Activated CD8-positive, alpha-beta T cell treated with anti-CD3 and anti-CD28 coated beads, Interleukin-2, amount 10 ng/mL, durations not matched to agents 7 days and 5 days (primary cell): ENCODE data around the gene ARNT2. TPM values are rescaled to one million over a fixed set of nuclear protein-coding genes. Genes with fewer than 3 reads are reported as not detected.

Experiments
- ATAC-seq: fragments of 150-1000 bp; cut with Tn5 transposase; one replicate; pipeline ENCODE4 v1.10.0; 2021; ENCODE audit warnings: moderate library complexity
- CTCF ChIA-PET: fragments of 350-600 bp; sonication (Branson Sonifier 250); formaldehyde crosslinking; loops from one replicate; lab custom pipeline; 2021; ENCODE audit warnings: antibody characterized with exemption; lab: Charles Lee
- POLR2A ChIA-PET: fragments of 350-600 bp; sonication (Branson Sonifier 250); formaldehyde crosslinking; loops from one replicate; lab custom pipeline; 2021; ENCODE audit warnings: antibody characterized with exemption; lab: Charles Lee
- DNase-seq: peaks from one replicate; pipeline ENCODE4 v3.0.0-alpha.2; 2020
- H3K27ac Mint-ChIP-seq: one replicate; pipeline ENCODE4 v1.8.0; 2021; ENCODE audit warnings: mild to moderate bottlenecking, mixed read lengths
- H3K27me3 Mint-ChIP-seq: one replicate; pipeline ENCODE4 v1.8.0; 2021; ENCODE audit warnings: low read depth, mixed read lengths
- H3K36me3 Mint-ChIP-seq: one replicate; pipeline ENCODE4 v1.8.0; 2021; ENCODE audit warnings: low read depth, mixed read lengths
- H3K4me1 Mint-ChIP-seq: one replicate; pipeline ENCODE4 v1.8.0; 2021; ENCODE audit warnings: low read depth, mixed read lengths
- H3K4me3 Mint-ChIP-seq: one replicate; pipeline ENCODE4 v1.8.0; 2021; ENCODE audit warnings: mild to moderate bottlenecking, mixed read lengths
- H3K9me3 Mint-ChIP-seq: one replicate; pipeline ENCODE4 v1.8.0; 2022; ENCODE audit warnings: mixed read lengths; ENCODE audit not compliant: insufficient read depth
- total RNA-seq, 2 experiments: library from RNA; stranded (reverse); gene quantifications; one replicate each; pipeline ENCODE4 v1.2.3, GENCODE V29; 2021

Gene ARNT2
- total RNA-seq, 2 experiments from 2014 or later, result not detected

GRCh38 chr15:80447077-80447476, 42.9 kb downstream of the ARNT2 start:
- Mint-ChIP-seq H3K36me3 (no peaks in the 10 kb centered on the region), H3K9me3 (no peaks in the 10 kb centered on the region), H3K4me1 (no peaks in the 10 kb centered on the region), H3K27me3 (no peaks in the 10 kb centered on the region), H3K27ac (no peak overlapping the region), H3K4me3 (no peak overlapping the region)
- DNase-seq (no peak), ATAC-seq (no peak)
- CTCF ChIA-PET, result no interaction called here
- POLR2A ChIA-PET, result no interaction called here

- CTCF ChIA-PET, result interaction anchor here (1.1 kb wide), 1 partner anchor 520 kb away, joined by 3 read pairs; no protein-coding TSS in a partner anchor
Observed at GRCh38 chr15:80449825-80450224, 45.6 kb downstream of the ARNT2 start.

GRCh38 chr15:80450811-80451321, 46.7 kb downstream of the ARNT2 start:
- Mint-ChIP-seq H3K4me1 (peaks cover 2% of the 10 kb centered on the region), H3K36me3 (no peaks in the 10 kb centered on the region), H3K4me3 (no peak overlapping the region), H3K27ac (no peak overlapping the region), H3K27me3 (peaks cover 8% of the 10 kb centered on the region), H3K9me3 (no peaks in the 10 kb centered on the region)
- CTCF ChIA-PET, result no interaction called here
- DNase-seq (no peak), ATAC-seq (no peak)
- POLR2A ChIA-PET, result no interaction called here

More at GRCh38 chr15:80449825-80450224, 45.6 kb downstream of the ARNT2 start:
- DNase-seq (no peak), ATAC-seq (no peak)
- Mint-ChIP-seq H3K4me1 (no peaks in the 10 kb centered on the region), H3K9me3 (no peaks in the 10 kb centered on the region), H3K27ac (no peak overlapping the region), H3K36me3 (no peaks in the 10 kb centered on the region), H3K27me3 (peaks cover 2% of the 10 kb centered on the region), H3K4me3 (no peak overlapping the region)
- POLR2A ChIA-PET, result no interaction called here

GRCh38 chr15:80452166-80452565, 48.0 kb downstream of the ARNT2 start:
- ATAC-seq (no peak), DNase-seq (no peak)
- Mint-ChIP-seq H3K9me3 (no peaks in the 10 kb centered on the region), H3K27me3 (peaks cover 8% of the 10 kb centered on the region), H3K36me3 (no peaks in the 10 kb centered on the region), H3K27ac (no peak overlapping the region), H3K4me3 (no peak overlapping the region), H3K4me1 (peaks cover 2% of the 10 kb centered on the region)
- ChIA-PET CTCF (interaction anchor here (1.1 kb wide), 1 partner anchor 324 kb away, joined by 3 read pairs; no protein-coding TSS in a partner anchor), POLR2A (no interaction called here)

GRCh38 chr15:80455051-80455648, 51.0 kb downstream of the ARNT2 start:
- ChIA-PET CTCF (interaction anchor here (1.7 to 6.3 kb wide), 7 partner anchors 11 to 811 kb away, joined by 3 to 51 read pairs (median 12); no protein-coding TSS in a partner anchor), POLR2A (no interaction called here)
- DNase-seq (no peak), ATAC-seq (no peak)
- H3K27ac Mint-ChIP-seq, result no peak overlapping the region
- H3K27me3 Mint-ChIP-seq, result peaks cover 10% of the 10 kb centered on the region
- H3K4me1 Mint-ChIP-seq, result peaks cover 2% of the 10 kb centered on the region
- no peaks in the 10 kb centered on the region for H3K9me3 Mint-ChIP-seq
- H3K4me3 Mint-ChIP-seq, result no peak overlapping the region
- H3K36me3 Mint-ChIP-seq, result no peaks in the 10 kb centered on the region

GRCh38 chr15:80455668-80456442, 51.7 kb downstream of the ARNT2 start:
- ATAC-seq (peak; percentile 74), DNase-seq (peak; percentile 69)
- ChIA-PET POLR2A (no interaction called here), CTCF (interaction anchor here (0.6 to 6.3 kb wide), 11 partner anchors 10 to 1742 kb away, joined by 3 to 51 read pairs (median 5); no protein-coding TSS in a partner anchor)
- peaks cover 10% of the 10 kb centered on the region for H3K27me3 Mint-ChIP-seq
- no peaks in the 10 kb centered on the region for H3K9me3 Mint-ChIP-seq
- H3K36me3 Mint-ChIP-seq, result no peaks in the 10 kb centered on the region
- no peak overlapping the region for H3K27ac Mint-ChIP-seq
- peaks cover 2% of the 10 kb centered on the region for H3K4me1 Mint-ChIP-seq
- H3K4me3 Mint-ChIP-seq, result no peak overlapping the region

- Mint-ChIP-seq H3K36me3 (no peaks in the 10 kb centered on the region), H3K9me3 (no peaks in the 10 kb centered on the region), H3K4me1 (peaks cover 2% of the 10 kb centered on the region), H3K27ac (no peak overlapping the region), H3K27me3 (peaks cover 10% of the 10 kb centered on the region), H3K4me3 (no peak overlapping the region)
- ChIA-PET CTCF (interaction anchor here (1.1 to 6.3 kb wide), 10 partner anchors 9 to 812 kb away, joined by 3 to 51 read pairs (median 6); no protein-coding TSS in a partner anchor), POLR2A (no interaction called here)
- ATAC-seq (no peak), DNase-seq (no peak)
Observed at GRCh38 chr15:80456517-80457492, 52.6 kb downstream of the ARNT2 start.

GRCh38 chr15:80457896-80458295, 53.7 kb downstream of the ARNT2 start:
- H3K4me1 Mint-ChIP-seq, result peaks cover 2% of the 10 kb centered on the region
- ChIA-PET POLR2A (no interaction called here), CTCF (interaction anchor here (3.8 to 6.3 kb wide), 2 partner anchors 319 to 808 kb away, joined by 12 to 51 read pairs; no protein-coding TSS in a partner anchor)

GRCh38 chr15:80458580-80458979, 54.4 kb downstream of the ARNT2 start:
- no peak overlapping the region for H3K4me3 Mint-ChIP-seq
- ChIA-PET POLR2A (no interaction called here), CTCF (interaction anchor here (6.3 kb wide), 1 partner anchor 318 kb away, joined by 51 read pairs; no protein-coding TSS in a partner anchor)
- no peaks in the 10 kb centered on the region for H3K9me3 Mint-ChIP-seq
- DNase-seq, result no peak
- H3K27me3 Mint-ChIP-seq, result peaks cover 8% of the 10 kb centered on the region
- ATAC-seq, result no peak
- no peak overlapping the region for H3K27ac Mint-ChIP-seq
- peaks cover 2% of the 10 kb centered on the region for H3K4me1 Mint-ChIP-seq
- H3K36me3 Mint-ChIP-seq, result no peaks in the 10 kb centered on the region

More at GRCh38 chr15:80457896-80458295, 53.7 kb downstream of the ARNT2 start:
- ATAC-seq (no peak), DNase-seq (no peak)
- Mint-ChIP-seq H3K27me3 (peaks cover 9% of the 10 kb centered on the region), H3K36me3 (no peaks in the 10 kb centered on the region), H3K4me3 (no peak overlapping the region), H3K27ac (no peak overlapping the region), H3K9me3 (no peaks in the 10 kb centered on the region)

- Mint-ChIP-seq H3K36me3 (no peaks in the 10 kb centered on the region), H3K4me1 (peaks cover 2% of the 10 kb centered on the region), H3K27me3 (peaks cover 8% of the 10 kb centered on the region), H3K27ac (no peak overlapping the region), H3K9me3 (no peaks in the 10 kb centered on the region), H3K4me3 (no peak overlapping the region)
- no peak for ATAC-seq
- no peak for DNase-seq
- CTCF ChIA-PET, result interaction anchor here (1.3 to 6.3 kb wide), 2 partner anchors 317 kb away, joined by 5 to 51 read pairs; no protein-coding TSS in a partner anchor
- POLR2A ChIA-PET, result no interaction called here
Observed at GRCh38 chr15:80459380-80459779, 55.2 kb downstream of the ARNT2 start.

- Mint-ChIP-seq H3K9me3 (no peaks in the 10 kb centered on the region), H3K4me3 (no peak overlapping the region), H3K36me3 (no peaks in the 10 kb centered on the region), H3K27ac (no peak overlapping the region), H3K4me1 (peaks cover 2% of the 10 kb centered on the region), H3K27me3 (peaks cover 8% of the 10 kb centered on the region)
- ATAC-seq (no peak), DNase-seq (no peak)
- CTCF ChIA-PET, result interaction anchor here (1.1 to 1.3 kb wide), 2 partner anchors 316 to 320 kb away, joined by 3 to 5 read pairs; partner anchors contain the start of gene CEMIP
- POLR2A ChIA-PET, result no interaction called here
Observed at GRCh38 chr15:80459818-80460217, 55.6 kb downstream of the ARNT2 start.
